Stimulated activated CD4-positive, alpha-beta T cell treated with anti-CD3 and anti-CD28 coated beads, TNF-alpha, amount 100 ng/mL, for 1 hour (primary cell): ENCODE results near the gene ANKS1B.

Experiments used
- DNase-seq, 3 donors: peaks; one replicate each; pipeline ENCODE4 v3.0.0-alpha.2; 2020; ENCODE audit warnings: low read depth in 3 of 3, low spot score in 1 of 3

The ANKS1B gene

DNA sequence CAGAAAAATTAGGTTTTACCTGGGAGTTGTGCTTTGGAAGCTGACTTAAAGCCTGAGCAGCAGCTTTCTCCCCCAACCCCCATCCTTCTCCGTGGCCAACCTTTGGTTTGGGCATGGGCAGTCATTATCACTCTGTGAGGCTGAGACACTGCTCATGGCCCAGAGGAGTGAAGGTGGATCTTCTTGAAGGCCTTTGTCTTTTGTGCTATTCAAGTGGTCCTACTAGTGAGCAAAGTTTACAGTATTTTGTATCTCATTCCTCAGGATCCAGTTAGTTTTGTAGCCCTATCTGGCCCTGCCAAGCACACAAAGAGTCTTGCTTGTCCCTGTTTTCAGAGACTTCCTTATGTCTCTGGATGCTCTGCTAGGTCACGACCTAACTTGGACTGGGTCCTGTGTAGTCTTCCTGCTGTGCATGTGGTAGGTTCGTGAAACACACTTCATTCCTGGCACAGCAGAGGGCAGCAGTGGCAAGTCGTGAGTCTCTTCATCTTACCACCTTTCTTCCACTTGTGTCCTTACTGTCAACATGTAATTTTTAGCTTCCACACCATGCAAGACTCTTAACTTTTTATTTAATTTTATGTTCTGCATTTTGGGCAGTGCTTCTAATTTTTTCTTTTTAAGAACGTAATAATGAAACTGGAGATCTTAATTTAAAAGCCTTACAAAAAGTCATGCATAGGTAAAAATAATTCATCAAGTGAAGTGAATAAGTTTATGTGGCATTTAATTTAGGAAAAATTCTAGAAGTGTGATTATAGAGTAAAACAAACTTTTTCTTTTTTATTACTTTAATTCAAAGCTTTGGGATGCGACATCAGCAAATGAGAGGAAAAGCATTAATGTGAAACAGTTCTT, 1285.9 kb downstream of the ANKS1B start:
- DNase-seq = peak in 1 of 3 donors; percentile 7

- DNase-seq = no peak
Measured at GRCh38 chr12:98697209-98697608, 1287.5 kb downstream of the ANKS1B start.

DNA sequence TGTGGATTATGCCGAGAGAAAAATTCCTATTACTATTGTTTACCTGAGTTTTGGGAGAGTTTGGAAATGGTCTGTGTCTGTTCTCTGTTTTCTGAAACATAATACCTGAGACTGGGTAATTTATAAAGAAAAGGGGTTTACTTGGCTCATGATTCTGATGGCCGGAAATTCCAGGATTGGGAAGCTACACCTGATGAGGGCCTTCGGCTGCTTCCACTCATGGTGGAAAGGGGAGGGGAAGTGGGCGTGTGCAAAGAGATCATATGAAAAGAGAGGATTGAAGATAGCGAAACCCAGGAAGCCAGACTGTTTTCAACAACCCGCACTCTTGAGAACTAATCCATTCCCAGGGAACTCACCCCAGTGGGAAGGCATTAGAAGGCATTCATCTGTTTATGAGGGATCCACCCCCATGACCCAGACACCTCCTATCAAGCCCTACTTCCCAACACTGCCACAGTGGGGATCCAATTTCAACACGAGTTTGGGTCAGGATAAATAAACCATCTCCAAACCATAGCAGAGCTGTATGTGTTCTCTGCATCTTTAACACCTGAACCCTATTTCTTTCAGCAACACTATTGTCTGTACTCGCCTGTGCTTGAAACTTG, 1288.6 kb downstream of the ANKS1B start:
- DNase-seq = no peak

- DNase-seq = no peak
Measured at GRCh38 chr12:98691351-98691750, 1293.4 kb downstream of the ANKS1B start.

- no peak for DNase-seq
Measured at GRCh38 chr12:98686603-98687002, 1298.1 kb downstream of the ANKS1B start.
